ENCODE data around the gene COA6.

COA6 gene

GRCh38 chr1:234357831-234358230 lies 15.4 kb upstream of the COA6 start:
- H3K4me3 ChIP-seq, result no peak overlapping the region
- no peak overlapping the region for H3K27ac ChIP-seq
- no peaks in the 10 kb centered on the region for H3K4me1 ChIP-seq
- no peak for DNase-seq
- intact Hi-C loops (cut with DNase I; ENCODE audit: low total_unique reads), result no loop called here
- TF ChIP-seq, protein P1, sequence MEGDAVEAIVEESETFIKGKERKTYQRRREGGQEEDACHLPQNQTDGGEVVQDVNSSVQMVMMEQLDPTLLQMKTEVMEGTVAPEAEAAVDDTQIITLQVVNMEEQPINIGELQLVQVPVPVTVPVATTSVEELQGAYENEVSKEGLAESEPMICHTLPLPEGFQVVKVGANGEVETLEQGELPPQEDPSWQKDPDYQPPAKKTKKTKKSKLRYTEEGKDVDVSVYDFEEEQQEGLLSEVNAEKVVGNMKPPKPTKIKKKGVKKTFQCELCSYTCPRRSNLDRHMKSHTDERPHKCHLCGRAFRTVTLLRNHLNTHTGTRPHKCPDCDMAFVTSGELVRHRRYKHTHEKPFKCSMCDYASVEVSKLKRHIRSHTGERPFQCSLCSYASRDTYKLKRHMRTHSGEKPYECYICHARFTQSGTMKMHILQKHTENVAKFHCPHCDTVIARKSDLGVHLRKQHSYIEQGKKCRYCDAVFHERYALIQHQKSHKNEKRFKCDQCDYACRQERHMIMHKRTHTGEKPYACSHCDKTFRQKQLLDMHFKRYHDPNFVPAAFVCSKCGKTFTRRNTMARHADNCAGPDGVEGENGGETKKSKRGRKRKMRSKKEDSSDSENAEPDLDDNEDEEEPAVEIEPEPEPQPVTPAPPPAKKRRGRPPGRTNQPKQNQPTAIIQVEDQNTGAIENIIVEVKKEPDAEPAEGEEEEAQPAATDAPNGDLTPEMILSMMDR (IDR thresholded peaks at IDR 0.05), result no peak
- no peaks in the 10 kb centered on the region for H3K9me3 ChIP-seq
- H3K27me3 ChIP-seq, result peaks cover 0 to 4% of the 10 kb centered on the region in 2 donors
- no peaks in the 10 kb centered on the region for H3K36me3 ChIP-seq

- Histone ChIP-seq H3K4me1 (no peaks in the 10 kb centered on the region), H3K9me3 (no peaks in the 10 kb centered on the region), H3K4me3 (no peak overlapping the region), H3K36me3 (no peaks in the 10 kb centered on the region), H3K27ac (no peak overlapping the region), H3K27me3 (peaks cover 0 to 4% of the 10 kb centered on the region in 2 donors)
- intact Hi-C loops (cut with DNase I; ENCODE audit: low total_unique reads), result no loop called here
- no peak for DNase-seq
- TF ChIP-seq, protein P1 (IDR thresholded peaks at IDR 0.05), result no peak
Measured at GRCh38 chr1:234361102-234361603, 12.1 kb upstream of the COA6 start.

- Histone ChIP-seq H3K9me3 (no peaks in the 10 kb centered on the region), H3K27ac (no peak overlapping the region), H3K4me3 (no peak overlapping the region), H3K27me3 (no peaks in the 10 kb centered on the region), H3K4me1 (no peaks in the 10 kb centered on the region), H3K36me3 (no peaks in the 10 kb centered on the region)
- TF ChIP-seq, protein P1 (IDR thresholded peaks at IDR 0.05), result no peak
- intact Hi-C loops (cut with DNase I; ENCODE audit: low total_unique reads), result no loop called here
- DNase-seq, result no peak
Measured at GRCh38 chr1:234362558-234362957, 10.7 kb upstream of the COA6 start.

GRCh38 chr1:234368320-234369032 lies 4.8 kb upstream of the COA6 start:
- Histone ChIP-seq H3K27ac (no peak overlapping the region), H3K36me3 (no peaks in the 10 kb centered on the region), H3K4me3 (no peak overlapping the region), H3K4me1 (peaks cover 0 to 8% (median 2%) of the 10 kb centered on the region in 4 donors), H3K9me3 (no peaks in the 10 kb centered on the region), H3K27me3 (no peaks in the 10 kb centered on the region)
- no peak for DNase-seq
- intact Hi-C loops (cut with DNase I; ENCODE audit: low total_unique reads), result no loop called here
- TF ChIP-seq, protein P1 (IDR thresholded peaks at IDR 0.05), result no peak

DNA sequence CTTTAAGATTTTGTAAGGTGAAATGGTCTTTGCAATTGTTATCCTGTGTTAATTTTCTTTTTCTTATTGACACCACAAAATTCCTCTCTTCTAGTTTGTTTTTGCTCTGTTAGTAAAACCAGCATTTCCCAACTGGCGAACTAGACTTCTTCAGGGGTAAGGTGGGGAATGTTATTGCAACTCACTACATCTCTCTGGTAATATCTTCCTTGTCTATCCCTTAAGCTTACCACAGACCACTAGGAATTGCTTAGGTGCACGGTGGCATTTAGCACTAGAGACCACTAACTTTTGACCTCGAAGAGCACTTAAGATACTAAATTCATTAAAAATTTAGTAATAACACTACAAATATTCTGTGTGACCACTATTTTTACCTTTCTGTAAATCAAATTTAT lies 4.2 kb upstream of the COA6 start:
- no peak overlapping the region for H3K4me3 ChIP-seq
- no peak overlapping the region for H3K27ac ChIP-seq
- TF ChIP-seq, protein P1 (IDR thresholded peaks at IDR 0.05), result no peak
- no peaks in the 10 kb centered on the region for H3K9me3 ChIP-seq
- no peaks in the 10 kb centered on the region for H3K27me3 ChIP-seq
- intact Hi-C loops (cut with DNase I; ENCODE audit: low total_unique reads), result no loop called here
- no peaks in the 10 kb centered on the region for H3K36me3 ChIP-seq
- H3K4me1 ChIP-seq, result peaks cover 0 to 8% (median 4%) of the 10 kb centered on the region in 4 donors
- no peak for DNase-seq

All from tibial artery (tissue), 4 donors.